AG04450 (cell line): ENCODE data around the gene FILIP1. TPM values are rescaled to one million over a fixed set of nuclear protein-coding genes. Genes with fewer than 3 reads are reported as not detected.

Experiments used
- CTCF ChIA-PET: fragments of 300-600, 350-600 bp; formaldehyde crosslinking; extraction: SDS; loops from one replicate; lab custom pipeline; 2022; ENCODE audit warnings: antibody characterized with exemption, inconsistent platforms; lab: Charles Lee
- POLR2A ChIA-PET: fragments of 350-600 bp; formaldehyde crosslinking; extraction: SDS; loops from one replicate; lab custom pipeline; 2021; ENCODE audit warnings: antibody characterized with exemption, inconsistent platforms; lab: Yijun Ruan, JAX
- DNase-seq: peaks from one replicate; pipeline ENCODE4 v3.0.0-alpha.2; 2011; ENCODE audit warnings: low read depth, low spot score
- H3K27ac ChIP-seq: one replicate; pipeline ENCODE4 v1.5.1; 2012; ENCODE audit warnings: low read depth, low read length, control low read depth
- H3K27me3 ChIP-seq: one replicate; pipeline ENCODE4 v1.6.0; 2012; ENCODE audit warnings: low read length; ENCODE audit not compliant: control insufficient read depth, insufficient read depth
- H3K4me3 ChIP-seq: 2 replicates; pipeline ENCODE4 v1.5.1; 2011; ENCODE audit warnings: mild to moderate bottlenecking, low read depth, low read length, control low read depth
- H3K9me3 ChIP-seq: 2 replicates; pipeline ENCODE4 v1.5.1; 2012; ENCODE audit warnings: low read length; ENCODE audit not compliant: control insufficient read depth, insufficient read depth
- CTCF ChIP-seq: IDR thresholded peaks from 2 replicates; pipeline ENCODE4 v1.5.1; 2011; ENCODE audit warnings: low read depth, low read length, control low read depth, inconsistent platforms
- polyA plus RNA-seq: library from polyadenylated mRNA; depleted of rRNA; stranded (reverse); fragments of >200 nt; gene quantifications from 2 replicates; pipeline ENCODE4 v1.2.3, GENCODE V29; 2011

FILIP1 gene
- polyA plus RNA-seq, 1 experiment, result 0.12 TPM

- no peak overlapping the region for H3K4me3 ChIP-seq
- no peak overlapping the region for H3K27ac ChIP-seq
- ChIA-PET POLR2A (no interaction called here), CTCF (no interaction called here)
- no peaks in the 10 kb centered on the region for H3K27me3 ChIP-seq
- peaks cover 2% of the 10 kb centered on the region; the same call in 1 of the 2 replicates for H3K9me3 ChIP-seq
- no peak for TF ChIP-seq CTCF
- DNase-seq, result no peak
These were observed 83.7 kb downstream of the FILIP1 start for GRCh38 chr6:75409928-75410327.

DNA sequence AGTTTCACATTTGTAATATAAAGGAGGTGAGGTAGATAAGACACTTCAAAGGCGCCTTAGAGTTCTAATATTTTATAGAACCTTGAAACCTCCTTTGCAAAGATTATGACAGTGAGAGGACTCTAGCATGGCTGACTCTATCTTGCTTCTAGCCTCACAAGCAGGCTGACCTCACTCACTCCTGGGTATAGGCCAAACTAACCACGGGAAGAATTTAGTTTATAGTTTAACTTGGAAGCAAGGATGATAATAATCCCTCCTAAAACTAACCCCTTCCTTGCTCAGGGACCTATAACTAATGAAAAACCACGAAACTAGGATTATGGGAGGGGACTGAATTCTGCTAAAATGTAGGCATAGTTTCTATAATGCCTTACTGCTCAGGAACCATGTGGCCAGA, 84.3 kb downstream of the FILIP1 start:
- Histone ChIP-seq H3K4me3 (no peak overlapping the region), H3K9me3 (peaks cover 2% of the 10 kb centered on the region; the same call in 1 of the 2 replicates), H3K27me3 (no peaks in the 10 kb centered on the region), H3K27ac (no peak overlapping the region)
- DNase-seq, result no peak
- ChIA-PET POLR2A (interaction anchor here (0.8 kb wide), 1 partner anchor 115 kb away, joined by 3 read pairs; no protein-coding TSS in a partner anchor), CTCF (no interaction called here)
- TF ChIP-seq CTCF, result no peak

- Histone ChIP-seq H3K4me3 (no peak overlapping the region), H3K27ac (no peak overlapping the region), H3K9me3 (no peaks in the 10 kb centered on the region), H3K27me3 (no peaks in the 10 kb centered on the region)
- no peak for TF ChIP-seq CTCF
- ChIA-PET POLR2A (no interaction called here), CTCF (no interaction called here)
- DNase-seq, result no peak
These were observed 90.0 kb downstream of the FILIP1 start for GRCh38 chr6:75403563-75404080.

DNA sequence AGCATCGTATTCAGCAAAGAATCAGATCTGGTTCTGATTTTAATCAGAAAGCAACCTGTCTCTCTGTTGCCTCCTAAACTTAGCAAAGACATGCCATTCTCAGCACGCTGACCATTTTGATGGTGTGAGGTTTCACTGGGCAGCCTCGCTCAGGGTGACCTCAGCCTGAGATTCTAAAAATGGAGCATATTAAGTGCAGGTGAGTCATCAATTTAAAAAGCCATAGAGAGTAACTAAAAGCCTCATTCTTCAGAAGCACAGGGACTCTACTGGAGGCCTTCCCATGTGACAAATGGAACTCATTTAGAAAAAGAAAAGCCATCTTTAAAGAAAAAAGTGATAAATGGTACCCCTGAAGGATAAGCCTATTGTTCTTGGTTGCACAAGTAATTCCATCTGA, 91.3 kb downstream of the FILIP1 start:
- TF ChIP-seq CTCF, result no peak
- H3K9me3 ChIP-seq, result no peaks in the 10 kb centered on the region
- no peak overlapping the region for H3K27ac ChIP-seq
- no peak overlapping the region for H3K4me3 ChIP-seq
- no peaks in the 10 kb centered on the region for H3K27me3 ChIP-seq
- ChIA-PET CTCF (no interaction called here), POLR2A (no interaction called here)
- no peak for DNase-seq

DNA sequence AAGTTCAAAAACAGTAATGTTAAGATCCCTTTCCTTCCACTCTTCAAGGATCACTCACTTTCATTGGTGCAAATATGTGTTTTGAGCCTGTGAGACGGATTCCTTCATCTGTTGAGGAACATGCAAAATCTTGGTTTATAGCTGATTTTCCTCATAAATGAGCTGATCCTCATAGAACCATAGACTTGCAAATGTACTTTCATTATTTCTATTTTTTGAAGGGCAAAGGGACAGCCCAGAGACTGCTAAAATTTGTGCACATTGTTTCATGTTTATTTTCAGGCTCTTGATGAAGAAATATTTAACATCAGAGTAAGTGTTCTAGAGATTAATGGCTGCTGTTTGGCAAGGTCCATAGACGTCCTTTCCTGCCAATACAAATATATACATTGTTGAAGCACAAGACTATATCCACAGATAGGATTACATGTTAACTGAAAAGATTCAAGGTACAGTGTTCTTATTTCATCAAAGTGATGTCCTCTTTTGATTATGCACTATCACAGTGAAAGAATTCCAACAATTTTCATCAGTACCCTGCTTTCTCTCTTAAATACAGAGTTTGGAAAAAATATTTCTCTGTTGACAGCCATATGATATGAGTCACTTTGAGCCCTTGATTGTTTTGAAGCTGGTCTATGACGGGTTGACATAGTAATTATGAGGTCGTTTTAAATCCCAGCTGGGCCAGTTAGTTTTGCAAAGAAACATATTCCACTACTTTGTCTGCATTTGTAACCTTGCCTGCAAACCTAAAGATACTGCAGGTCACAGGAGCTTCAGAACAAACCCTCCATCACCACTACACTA, 95.7 kb downstream of the FILIP1 start:
- Histone ChIP-seq H3K27me3 (no peaks in the 10 kb centered on the region), H3K27ac (no peak overlapping the region), H3K4me3 (no peak overlapping the region), H3K9me3 (no peaks in the 10 kb centered on the region)
- TF ChIP-seq CTCF, result no peak
- ChIA-PET CTCF (interaction anchor here (0.5 kb wide), 1 partner anchor 72 kb away, joined by 3 read pairs; no protein-coding TSS in a partner anchor), POLR2A (interaction anchor here (0.5 to 1.2 kb wide), 3 partner anchors 22 to 1623 kb away, joined by 3 to 5 read pairs (median 3); no protein-coding TSS in a partner anchor)
- DNase-seq, result no peak
